Measurements from ENCODE around the gene TSBP1. TPM values are rescaled to one million over a fixed set of nuclear protein-coding genes. Genes with fewer than 3 reads are reported as not detected.
A peak's percentile ranks its signal among the peaks of the same experiment; 100 is the strongest.
"Not testable (repeated sequence)": the region's sequence is repeated elsewhere in the genome, so short reads cannot be mapped to it uniquely, and the experiment has no call there.

Gene TSBP1
- total RNA-seq, 1 donor from 2014 or later = not detected

DNA sequence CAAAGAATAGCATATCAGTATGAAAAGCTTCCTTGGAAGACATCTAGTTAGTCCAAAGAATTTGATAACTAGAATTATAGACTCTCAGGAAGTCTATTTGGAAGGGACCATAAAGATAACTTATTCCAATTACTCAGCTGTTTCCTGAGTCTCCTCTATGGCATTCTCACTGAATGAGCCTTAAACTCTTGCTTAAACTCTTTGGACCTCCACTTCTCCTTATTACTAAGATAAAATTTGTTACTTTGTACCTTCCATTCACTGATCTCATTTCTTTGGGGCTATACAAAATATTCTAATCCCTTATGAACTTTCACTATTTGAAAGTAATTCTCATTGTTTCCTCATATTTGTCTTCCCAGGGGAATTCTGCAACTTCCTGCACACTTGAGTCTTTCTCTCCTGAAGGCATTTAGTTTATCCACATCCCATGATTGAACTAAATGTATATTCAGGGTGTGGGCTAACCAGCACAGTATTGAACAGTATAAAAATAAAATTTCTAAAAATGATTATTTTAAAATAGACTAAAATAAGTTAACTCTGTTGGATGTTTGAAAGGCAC lies 80.7 kb downstream of the TSBP1 start:
- no peak for DNase-seq (ENCODE audit: low read depth)
- H3K4me3 ChIP-seq (ENCODE audit: low read depth, low read length) = no peak overlapping the region
- TF ChIP-seq, protein P1, sequence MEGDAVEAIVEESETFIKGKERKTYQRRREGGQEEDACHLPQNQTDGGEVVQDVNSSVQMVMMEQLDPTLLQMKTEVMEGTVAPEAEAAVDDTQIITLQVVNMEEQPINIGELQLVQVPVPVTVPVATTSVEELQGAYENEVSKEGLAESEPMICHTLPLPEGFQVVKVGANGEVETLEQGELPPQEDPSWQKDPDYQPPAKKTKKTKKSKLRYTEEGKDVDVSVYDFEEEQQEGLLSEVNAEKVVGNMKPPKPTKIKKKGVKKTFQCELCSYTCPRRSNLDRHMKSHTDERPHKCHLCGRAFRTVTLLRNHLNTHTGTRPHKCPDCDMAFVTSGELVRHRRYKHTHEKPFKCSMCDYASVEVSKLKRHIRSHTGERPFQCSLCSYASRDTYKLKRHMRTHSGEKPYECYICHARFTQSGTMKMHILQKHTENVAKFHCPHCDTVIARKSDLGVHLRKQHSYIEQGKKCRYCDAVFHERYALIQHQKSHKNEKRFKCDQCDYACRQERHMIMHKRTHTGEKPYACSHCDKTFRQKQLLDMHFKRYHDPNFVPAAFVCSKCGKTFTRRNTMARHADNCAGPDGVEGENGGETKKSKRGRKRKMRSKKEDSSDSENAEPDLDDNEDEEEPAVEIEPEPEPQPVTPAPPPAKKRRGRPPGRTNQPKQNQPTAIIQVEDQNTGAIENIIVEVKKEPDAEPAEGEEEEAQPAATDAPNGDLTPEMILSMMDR (conservative IDR thresholded peaks at IDR 0.05; ENCODE audit: low read depth, low read length) = no peak

DNA sequence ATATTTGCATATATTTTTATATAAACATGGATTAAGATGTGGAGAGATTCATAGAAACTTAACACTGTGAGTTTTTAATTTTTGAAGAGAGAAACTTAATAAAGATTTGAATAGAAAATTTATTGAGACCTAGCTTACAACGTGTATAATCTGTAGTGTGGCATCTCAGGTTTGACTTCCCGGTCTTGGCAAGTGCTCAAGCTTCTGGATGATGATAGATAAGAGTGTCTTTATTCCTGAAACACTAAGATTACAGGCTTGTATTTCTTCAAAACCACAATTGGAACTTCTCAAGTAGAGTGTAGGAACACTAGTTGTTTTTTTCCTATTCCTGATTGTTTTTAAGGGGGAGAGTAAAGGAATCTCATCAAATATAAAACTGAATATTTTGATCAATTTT lies 83.3 kb downstream of the TSBP1 start:
- no peak for DNase-seq (ENCODE audit: low read depth)
- H3K4me3 ChIP-seq (ENCODE audit: low read depth, low read length) = no peak overlapping the region
- TF ChIP-seq, protein P1 (conservative IDR thresholded peaks at IDR 0.05; ENCODE audit: low read depth, low read length) = no peak

DNA sequence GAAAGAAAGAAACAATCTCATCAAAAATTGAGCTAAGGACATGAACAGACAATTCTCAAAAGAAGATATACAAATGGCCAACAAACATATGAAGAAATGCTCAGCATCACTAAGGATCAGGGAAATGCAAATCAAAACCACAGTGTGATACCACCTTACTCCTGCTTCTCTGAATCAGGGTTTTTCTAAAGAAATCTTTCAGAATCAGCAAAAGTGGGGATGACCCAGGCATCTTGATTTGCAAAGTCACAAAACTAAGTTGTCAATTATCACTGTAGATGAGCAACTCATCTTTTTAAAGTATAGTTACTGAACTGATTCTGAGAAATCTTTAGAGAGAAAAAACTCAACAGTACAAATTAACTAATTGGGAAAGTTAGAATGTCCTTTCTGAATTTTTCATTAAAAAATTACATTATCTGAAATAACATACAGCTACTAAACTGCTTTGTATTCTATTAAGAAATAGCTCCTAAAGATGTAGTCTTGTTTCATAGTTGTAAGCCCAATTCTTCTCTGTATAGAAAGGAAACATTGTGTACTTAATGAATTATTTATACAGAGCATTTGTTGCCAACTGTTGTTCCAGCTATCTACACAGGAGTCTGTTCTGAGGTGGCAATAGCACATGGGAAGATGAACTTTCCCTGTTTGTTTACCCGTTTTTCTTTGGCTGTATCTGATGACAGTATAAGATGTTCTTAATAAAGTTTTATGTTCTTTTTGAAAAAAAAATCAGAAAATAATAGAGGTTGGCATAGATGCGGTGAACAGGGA lies 97.7 kb downstream of the TSBP1 start:
- not testable (repeated sequence) for H3K4me3 ChIP-seq (ENCODE audit: low read depth, low read length); DNase-seq (ENCODE audit: low read depth)

DNA sequence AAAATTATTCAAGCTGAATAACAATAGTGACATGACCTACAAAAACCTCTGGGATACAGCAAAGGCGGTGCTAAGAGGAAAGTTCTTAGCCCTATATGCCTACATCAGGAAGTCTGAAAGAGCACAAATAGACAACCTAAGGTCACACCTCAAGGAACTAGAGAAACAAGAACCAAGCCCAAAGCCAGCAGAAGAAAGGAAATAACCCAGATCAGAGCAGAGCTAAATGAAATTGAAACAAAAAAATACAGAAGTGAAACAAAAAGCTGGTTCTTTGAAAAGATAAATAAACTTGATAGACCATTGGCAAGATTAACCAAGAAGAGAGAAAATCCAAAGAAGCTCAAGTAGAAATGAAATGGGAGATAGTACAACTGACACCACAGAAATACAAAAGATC lies 100.3 kb downstream of the TSBP1 start:
- no peak overlapping the region for H3K4me3 ChIP-seq (ENCODE audit: low read depth, low read length)
- TF ChIP-seq, protein P1 (conservative IDR thresholded peaks at IDR 0.05; ENCODE audit: low read depth, low read length) = no peak
- DNase-seq (ENCODE audit: low read depth) = no peak

DNA sequence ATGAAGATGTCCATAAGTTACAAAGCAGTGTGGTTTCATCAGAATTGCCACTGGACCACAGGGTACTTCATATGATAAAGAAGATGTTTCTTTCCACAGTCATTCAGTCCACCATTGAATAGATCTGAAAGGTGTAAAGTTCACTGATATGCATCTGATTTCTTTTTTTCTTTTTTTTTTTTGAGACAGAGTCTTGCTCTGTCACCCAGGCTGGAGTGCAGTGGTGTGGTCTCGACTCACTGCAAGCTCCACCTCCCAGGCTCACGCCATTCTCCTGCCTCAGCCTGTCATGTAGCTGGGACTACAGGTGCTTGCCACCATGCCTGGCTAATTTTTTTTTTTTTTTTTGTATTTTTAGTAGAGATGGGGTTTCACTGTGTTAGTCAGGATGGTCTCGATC lies 103.2 kb downstream of the TSBP1 start:
- DNase-seq (ENCODE audit: low read depth); H3K4me3 ChIP-seq (ENCODE audit: low read depth, low read length): not testable (repeated sequence)

DNA sequence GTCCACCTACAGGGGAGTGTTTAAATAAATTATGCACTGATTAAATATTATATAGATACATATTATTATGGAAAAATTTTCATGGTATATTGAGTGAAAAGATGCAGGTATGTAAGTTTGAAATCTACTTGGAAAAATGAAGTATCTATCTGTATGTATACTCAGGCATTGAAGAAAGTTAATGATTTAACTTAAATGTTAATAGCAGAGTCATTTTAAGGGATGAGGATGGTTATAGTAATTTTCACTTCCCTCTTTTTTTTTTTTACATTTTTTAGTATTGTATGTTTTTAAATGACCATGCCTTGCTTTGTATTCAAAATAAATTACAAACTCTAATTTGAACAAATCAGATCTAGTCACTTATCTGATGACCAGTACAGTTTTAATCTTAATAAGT lies 104.7 kb downstream of the TSBP1 start:
- no peak for DNase-seq (ENCODE audit: low read depth)
- no peak overlapping the region for H3K4me3 ChIP-seq (ENCODE audit: low read depth, low read length)
- TF ChIP-seq, protein P1 (conservative IDR thresholded peaks at IDR 0.05; ENCODE audit: low read depth, low read length) = no peak

DNA sequence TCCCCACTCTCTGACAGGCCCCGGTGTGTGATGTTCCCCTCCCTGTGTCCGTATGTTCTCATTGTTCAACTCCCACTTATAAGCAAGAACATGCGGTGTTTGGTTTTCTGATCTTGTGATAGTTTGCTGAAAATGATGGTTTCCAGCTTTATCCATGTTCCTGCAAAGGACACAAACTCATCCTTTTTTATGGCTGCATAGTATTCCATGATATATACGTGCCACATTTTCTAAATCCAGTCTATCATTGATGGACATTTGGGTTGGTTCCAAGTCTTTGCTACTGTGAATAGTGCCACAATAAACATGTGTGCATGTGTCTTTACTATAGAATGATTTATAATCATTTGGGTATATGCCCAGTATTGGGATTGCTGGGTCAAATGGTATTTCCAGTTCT lies 114.4 kb downstream of the TSBP1 start:
- DNase-seq (ENCODE audit: low read depth); H3K4me3 ChIP-seq (ENCODE audit: low read depth, low read length): not testable (repeated sequence)

DNA sequence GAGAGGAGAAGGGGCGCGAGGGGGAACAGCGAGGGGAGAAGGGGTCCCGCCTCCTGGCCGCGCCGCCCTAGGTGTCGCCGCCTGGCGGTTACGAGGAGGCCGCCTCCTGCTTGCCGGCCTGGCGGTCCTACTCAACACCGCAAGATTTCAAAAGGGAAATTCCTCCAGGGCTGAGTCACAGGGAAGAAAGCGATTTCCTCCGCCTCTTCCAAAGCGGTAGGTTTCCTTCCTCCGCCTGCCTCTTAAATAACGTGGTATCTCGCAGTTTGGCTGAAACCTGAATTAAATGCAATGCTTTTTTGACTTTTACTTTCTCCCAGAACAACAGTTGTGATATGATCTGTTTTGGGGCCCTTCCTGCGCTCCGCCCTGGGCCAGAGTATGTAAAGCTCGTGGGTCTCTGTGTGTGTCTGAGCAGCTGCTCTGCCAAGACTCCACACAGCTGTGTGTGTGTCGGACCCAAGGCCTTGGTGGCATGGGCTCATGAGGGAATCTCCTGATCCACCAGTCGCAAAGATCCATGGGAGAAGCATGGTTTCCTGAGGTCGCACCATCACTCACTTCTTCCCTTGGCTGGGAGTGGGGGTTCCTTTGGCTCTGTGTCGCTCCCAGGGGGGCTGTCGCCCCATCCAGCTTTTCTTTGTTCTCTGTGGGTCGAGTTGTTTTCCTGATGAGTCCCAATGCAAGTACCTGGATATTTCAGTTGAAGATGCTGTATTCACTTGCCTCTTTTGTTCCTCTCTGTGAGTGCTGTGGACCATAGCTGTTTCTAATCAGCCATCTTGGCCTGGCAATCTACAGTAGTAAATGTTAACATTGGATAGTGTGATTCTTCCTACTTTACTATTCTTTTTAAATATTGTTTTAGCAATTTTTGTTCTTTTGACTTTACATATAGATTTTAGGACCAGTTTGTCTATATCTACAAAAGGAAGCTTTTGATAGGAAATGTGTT lies 116.2 kb downstream of the TSBP1 start:
- TF ChIP-seq, protein P1 (conservative IDR thresholded peaks at IDR 0.05; ENCODE audit: low read depth, low read length) = peak; percentile 41
- DNase-seq (ENCODE audit: low read depth) = peak; percentile 48
- peak overlapping the region; percentile 52 for H3K4me3 ChIP-seq (ENCODE audit: low read depth, low read length)
